ENCODE measurements around the gene LRP5. TPM values are rescaled to one million over a fixed set of nuclear protein-coding genes. Genes with fewer than 3 reads are reported as not detected.

Gene LRP5
- polyA plus RNA-seq, 1 donor (not counting 4 experiments of a cell fraction or from before 2014, with no cell fraction given) = 6.6 TPM

DNA sequence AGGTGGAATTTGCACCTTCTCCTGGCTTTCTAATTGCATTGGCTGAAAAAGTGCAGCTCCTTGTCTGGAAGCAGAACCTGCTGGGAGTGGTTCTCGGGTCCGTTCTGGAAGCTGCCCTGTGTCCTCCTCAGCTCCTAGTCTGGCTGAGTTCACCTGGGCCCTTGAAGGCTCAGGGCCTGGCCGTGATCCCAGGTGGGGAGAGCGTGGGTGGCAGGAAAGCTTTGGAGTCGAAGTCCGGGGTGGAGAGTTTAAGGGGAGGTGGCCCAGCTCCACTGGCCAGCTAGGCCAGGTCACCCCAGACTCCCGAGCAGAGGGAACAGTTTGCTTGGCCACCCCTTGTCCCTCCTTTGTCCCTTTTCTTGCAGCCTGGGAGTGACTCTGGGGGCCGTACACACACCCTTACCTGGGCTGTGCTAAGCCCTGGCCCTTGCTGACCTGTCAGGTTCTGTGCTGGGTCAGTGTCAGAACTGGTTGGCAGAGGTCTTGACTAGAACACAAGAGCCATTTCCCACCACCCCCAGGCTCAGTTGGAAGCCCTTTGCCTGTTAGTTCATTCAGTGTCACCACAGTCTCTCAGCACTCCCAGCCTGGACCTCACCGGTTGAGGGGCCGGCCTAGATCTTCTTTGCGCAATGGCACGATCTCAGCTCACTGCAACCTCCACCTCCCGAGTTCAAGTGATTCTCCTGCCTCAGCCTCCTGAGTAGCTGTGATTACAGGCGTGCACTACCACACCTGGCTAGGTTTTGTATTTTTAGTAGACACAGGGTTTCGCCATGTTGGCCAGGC, 37.3 kb downstream of the LRP5 start:
- H3K9me1 ChIP-seq (ENCODE audit: control insufficient read depth, extremely low read depth, insufficient read depth, low read length) = no peaks in the 10 kb centered on the region
- peaks cover 18% of the 10 kb centered on the region for H3K79me2 ChIP-seq (ENCODE audit: control insufficient read depth, insufficient read depth, low read length)
- no peaks in the 10 kb centered on the region for H3K9me3 ChIP-seq (ENCODE audit: control insufficient read depth, low read depth, low read length)
- no peak overlapping the region for H3K4me2 ChIP-seq (ENCODE audit: control insufficient read depth, extremely low read depth, insufficient read depth, low read depth, low read length)
- TF ChIP-seq EZH2 (IDR thresholded peaks at IDR 0.05; ENCODE audit: low read length) = no peak
- TF ChIP-seq, protein P1, sequence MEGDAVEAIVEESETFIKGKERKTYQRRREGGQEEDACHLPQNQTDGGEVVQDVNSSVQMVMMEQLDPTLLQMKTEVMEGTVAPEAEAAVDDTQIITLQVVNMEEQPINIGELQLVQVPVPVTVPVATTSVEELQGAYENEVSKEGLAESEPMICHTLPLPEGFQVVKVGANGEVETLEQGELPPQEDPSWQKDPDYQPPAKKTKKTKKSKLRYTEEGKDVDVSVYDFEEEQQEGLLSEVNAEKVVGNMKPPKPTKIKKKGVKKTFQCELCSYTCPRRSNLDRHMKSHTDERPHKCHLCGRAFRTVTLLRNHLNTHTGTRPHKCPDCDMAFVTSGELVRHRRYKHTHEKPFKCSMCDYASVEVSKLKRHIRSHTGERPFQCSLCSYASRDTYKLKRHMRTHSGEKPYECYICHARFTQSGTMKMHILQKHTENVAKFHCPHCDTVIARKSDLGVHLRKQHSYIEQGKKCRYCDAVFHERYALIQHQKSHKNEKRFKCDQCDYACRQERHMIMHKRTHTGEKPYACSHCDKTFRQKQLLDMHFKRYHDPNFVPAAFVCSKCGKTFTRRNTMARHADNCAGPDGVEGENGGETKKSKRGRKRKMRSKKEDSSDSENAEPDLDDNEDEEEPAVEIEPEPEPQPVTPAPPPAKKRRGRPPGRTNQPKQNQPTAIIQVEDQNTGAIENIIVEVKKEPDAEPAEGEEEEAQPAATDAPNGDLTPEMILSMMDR (optimal IDR thresholded peaks at IDR 0.05 in 1 of 3, IDR thresholded peaks at IDR 0.05 in 1 of 3, conservative IDR thresholded peaks at IDR 0.05 in 1 of 3; ENCODE audit: extremely low read depth in 1 of 3, insufficient read depth in 2 of 3, low read length in 3 of 3) = no peak
- DNase-seq (ENCODE audit: low read depth, low spot score) = no peak
- H2AFZ ChIP-seq (ENCODE audit: control insufficient read depth, low read length) = no peak overlapping the region
- no peaks in the 10 kb centered on the region for H4K20me1 ChIP-seq (ENCODE audit: control insufficient read depth, extremely low read depth, insufficient read depth, low read length)
- H3K27me3 ChIP-seq (ENCODE audit: control insufficient read depth, extremely low read depth, insufficient read depth, low read length) = no peaks in the 10 kb centered on the region
- no peak overlapping the region for H3K9ac ChIP-seq (ENCODE audit: control insufficient read depth, extremely low read depth, insufficient read depth, low read length)
- no peak for FAIRE-seq
- dilution Hi-C loops (cut with MboI; ENCODE audit: extremely low pct_ligation_motif_present, low sequenced_read_pairs) = no loop called here
- H3K4me1 ChIP-seq (ENCODE audit: control insufficient read depth, extremely low read depth, insufficient read depth, low read length) = peaks cover 14% of the 10 kb centered on the region
- H3K4me3 ChIP-seq (ENCODE audit: control insufficient read depth in 2 of 3, extremely low read depth in 1 of 3, insufficient read depth in 2 of 3, low read depth in 1 of 3, low read length in 3 of 3) = no peak overlapping the region
- no peak overlapping the region for H3K27ac ChIP-seq (ENCODE audit: control insufficient read depth, insufficient read depth, low read length)
- H3K36me3 ChIP-seq (ENCODE audit: control insufficient read depth in 2 of 2, extremely low read depth in 1 of 2, insufficient read depth in 2 of 2, low read length in 2 of 2) = no peaks in the 10 kb centered on the region

GRCh38 chr11:68350759-68351449, 38.5 kb downstream of the LRP5 start:
- dilution Hi-C loops (cut with MboI; ENCODE audit: extremely low pct_ligation_motif_present, low sequenced_read_pairs) = no loop called here
- Histone ChIP-seq H3K9ac (ENCODE audit: control insufficient read depth, extremely low read depth, insufficient read depth, low read length) (no peak overlapping the region), H3K9me1 (ENCODE audit: control insufficient read depth, extremely low read depth, insufficient read depth, low read length) (peaks cover 2% of the 10 kb centered on the region), H3K79me2 (ENCODE audit: control insufficient read depth, insufficient read depth, low read length) (peaks cover 20% of the 10 kb centered on the region), H4K20me1 (ENCODE audit: control insufficient read depth, extremely low read depth, insufficient read depth, low read length) (no peaks in the 10 kb centered on the region), H3K4me2 (ENCODE audit: control insufficient read depth, extremely low read depth, insufficient read depth, low read depth, low read length) (no peak overlapping the region), H3K4me1 (ENCODE audit: control insufficient read depth, extremely low read depth, insufficient read depth, low read length) (peaks cover 18% of the 10 kb centered on the region), H2AFZ (ENCODE audit: control insufficient read depth, low read length) (no peak overlapping the region), H3K27ac (ENCODE audit: control insufficient read depth, insufficient read depth, low read length) (no peak overlapping the region), H3K4me3 (ENCODE audit: control insufficient read depth in 2 of 3, extremely low read depth in 1 of 3, insufficient read depth in 2 of 3, low read depth in 1 of 3, low read length in 3 of 3) (no peak overlapping the region), H3K36me3 (ENCODE audit: control insufficient read depth in 2 of 2, extremely low read depth in 1 of 2, insufficient read depth in 2 of 2, low read length in 2 of 2) (no peaks in the 10 kb centered on the region), H3K9me3 (ENCODE audit: control insufficient read depth, low read depth, low read length) (no peaks in the 10 kb centered on the region), H3K27me3 (ENCODE audit: control insufficient read depth, extremely low read depth, insufficient read depth, low read length) (no peaks in the 10 kb centered on the region)
- TF ChIP-seq, protein P1 (optimal IDR thresholded peaks at IDR 0.05 in 1 of 3, IDR thresholded peaks at IDR 0.05 in 1 of 3, conservative IDR thresholded peaks at IDR 0.05 in 1 of 3; ENCODE audit: extremely low read depth in 1 of 3, insufficient read depth in 2 of 3, low read length in 3 of 3) = no peak
- no peak for TF ChIP-seq EZH2 (IDR thresholded peaks at IDR 0.05; ENCODE audit: low read length)
- FAIRE-seq = no peak
- no peak for DNase-seq (ENCODE audit: low read depth, low spot score)

Data from keratinocyte (primary cell).